ENCODE measurements around the gene CDCA3. TPM values are rescaled to one million over a fixed set of nuclear protein-coding genes. Genes with fewer than 3 reads are reported as not detected.

The CDCA3 gene
- total and polyA plus RNA-seq, 2 of the 13 experiments (the other 11 are each of a cell fraction or from before 2014, with no cell fraction given): 32.7 to 56.5 TPM

DNA sequence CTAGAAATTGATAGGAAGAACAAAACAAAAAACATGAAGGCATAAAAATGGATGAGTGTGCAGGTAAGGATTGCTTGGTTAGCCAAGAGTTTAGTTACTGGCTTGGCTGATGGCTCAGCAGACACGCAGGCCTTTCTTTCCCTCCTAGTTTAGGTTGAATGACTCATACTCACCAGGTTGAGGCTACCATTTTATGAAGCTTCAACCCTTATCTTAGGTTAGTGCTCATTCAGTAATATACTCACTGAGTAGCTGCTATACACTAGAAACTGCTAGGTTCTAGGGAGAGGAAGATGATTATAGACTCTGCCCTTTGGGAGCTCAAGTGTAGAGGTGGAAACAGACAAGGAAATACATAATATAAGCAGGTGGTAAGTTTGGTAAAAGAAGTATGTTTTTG lies 16.8 kb downstream of the CDCA3 start:
- POLR2A ChIA-PET: interaction anchor here (1.8 to 1.9 kb wide), 2 partner anchors 18 to 81 kb away, joined by 4 to 9 read pairs; partner anchors contain the start of genes CDCA3, MLF2 and USP5
- Histone ChIP-seq H3K36me3 (replicated peaks in 1 of 2; ENCODE audit: control insufficient read depth in 1 of 2, insufficient read depth in 2 of 2, low read length in 2 of 2) (peaks cover 18 to 45% of the 10 kb centered on the region in 2 experiments; a peak in 4 of 5 replicates), H3K27ac (ENCODE audit: extremely low read length, insufficient read depth, low read length) (no peak overlapping the region), H3K79me2 (ENCODE audit: insufficient read depth, low read length) (peaks cover 3% of the 10 kb centered on the region), H3K4me1 (ENCODE audit: insufficient read depth, low read length) (peaks cover 14% of the 10 kb centered on the region), H3K4me3 (replicated peaks in 1 of 3; ENCODE audit: insufficient read depth in 1 of 3, low read depth in 2 of 3, low read length in 3 of 3) (no peak overlapping the region), H3K9me3 (ENCODE audit: low read length) (no peaks in the 10 kb centered on the region), H3K4me2 (ENCODE audit: low read depth, low read length) (no peak overlapping the region), H3K9ac (ENCODE audit: insufficient read depth, low read depth, low read length) (no peak overlapping the region), H3K27me3 (ENCODE audit: control insufficient read depth in 1 of 2, insufficient read depth in 2 of 2, low read length in 2 of 2) (no peaks in the 10 kb centered on the region), H2AFZ (ENCODE audit: low read length) (no peak overlapping the region), H4K20me1 (ENCODE audit: insufficient read depth, low read length) (no peaks in the 10 kb centered on the region)
- BruUV-seq (replicated peaks): no TSS peak
- in situ Hi-C loops (cut with HindIII; ENCODE audit: extremely low pct_ligation_motif_present, low pct_unique_long_range_greater_than_20kb) (no loop called here), intact Hi-C loops (cut with micrococcal nuclease; ENCODE audit: unreplicated experiment) (no loop called here)
- no peak for DNase-seq (ENCODE audit: low spot score)
- CTCF ChIA-PET (ENCODE audit: low intra/inter-chr PET ratio, low total read pairs): no interaction called here
- TF ChIP-seq ZNF296 (CRISPR knock-in tag; conservative IDR thresholded peaks at IDR 0.05) (no peak), ETV6 (CRISPR knock-in tag; conservative IDR thresholded peaks at IDR 0.05) (no peak), ZNF746 (CRISPR knock-in tag; IDR thresholded peaks at IDR 0.05) (no peak), MEF2D (CRISPR knock-in tag; IDR thresholded peaks at IDR 0.05) (no peak), HMG20B (CRISPR knock-in tag; conservative IDR thresholded peaks at IDR 0.05) (no peak), ZNF282 (IDR thresholded peaks at IDR 0.05; ENCODE audit: partially characterized antibody) (no peak), ZKSCAN8 (CRISPR knock-in tag; IDR thresholded peaks at IDR 0.05; ENCODE audit: borderline replicate concordance) (no peak), ZNF839 (CRISPR knock-in tag; IDR thresholded peaks at IDR 0.05; ENCODE audit: borderline replicate concordance) (no peak), ZNF550 (CRISPR knock-in tag; IDR thresholded peaks at IDR 0.05; ENCODE audit: borderline replicate concordance) (no peak), ZNF160 (CRISPR knock-in tag; IDR thresholded peaks at IDR 0.05) (no peak)
- TF ChIP-seq, protein P1, sequence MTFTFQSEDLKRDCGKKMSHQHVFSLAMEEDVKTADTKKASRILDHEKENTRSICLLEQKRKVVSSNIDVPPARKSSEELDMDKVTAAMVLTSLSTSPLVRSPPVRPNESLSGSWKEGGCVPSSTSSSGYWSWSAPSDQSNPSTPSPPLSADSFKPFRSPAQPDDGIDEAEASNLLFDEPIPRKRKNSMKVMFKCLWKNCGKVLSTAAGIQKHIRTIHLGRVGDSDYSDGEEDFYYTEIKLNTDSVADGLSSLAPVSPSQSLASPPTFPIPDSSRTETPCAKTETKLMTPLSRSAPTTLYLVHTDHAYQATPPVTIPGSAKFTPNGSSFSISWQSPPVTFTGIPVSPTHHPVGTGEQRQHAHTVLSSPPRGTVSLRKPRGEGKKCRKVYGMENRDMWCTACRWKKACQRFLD (CRISPR knock-in tag; IDR thresholded peaks at IDR 0.05; ENCODE audit: borderline replicate concordance): no peak
- TF ChIP-seq, protein P2, sequence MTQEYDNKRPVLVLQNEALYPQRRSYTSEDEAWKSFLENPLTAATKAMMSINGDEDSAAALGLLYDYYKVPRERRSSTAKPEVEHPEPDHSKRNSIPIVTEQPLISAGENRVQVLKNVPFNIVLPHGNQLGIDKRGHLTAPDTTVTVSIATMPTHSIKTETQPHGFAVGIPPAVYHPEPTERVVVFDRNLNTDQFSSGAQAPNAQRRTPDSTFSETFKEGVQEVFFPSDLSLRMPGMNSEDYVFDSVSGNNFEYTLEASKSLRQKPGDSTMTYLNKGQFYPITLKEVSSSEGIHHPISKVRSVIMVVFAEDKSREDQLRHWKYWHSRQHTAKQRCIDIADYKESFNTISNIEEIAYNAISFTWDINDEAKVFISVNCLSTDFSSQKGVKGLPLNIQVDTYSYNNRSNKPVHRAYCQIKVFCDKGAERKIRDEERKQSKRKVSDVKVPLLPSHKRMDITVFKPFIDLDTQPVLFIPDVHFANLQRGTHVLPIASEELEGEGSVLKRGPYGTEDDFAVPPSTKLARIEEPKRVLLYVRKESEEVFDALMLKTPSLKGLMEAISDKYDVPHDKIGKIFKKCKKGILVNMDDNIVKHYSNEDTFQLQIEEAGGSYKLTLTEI (CRISPR knock-in tag; conservative IDR thresholded peaks at IDR 0.05): no peak
- ATAC-seq: no peak
- WGBS (ENCODE audit: low lambda C conversion rate): 91% methylated on average over 1 of the region's 1 CpG
- no peak for FAIRE-seq

Measured in HepG2 (cell line).